Upper lobe of right lung (tissue), 1 donor: Measurements from ENCODE around the gene IPO11. TPM values are rescaled to one million over a fixed set of nuclear protein-coding genes. Genes with fewer than 3 reads are reported as not detected.

Experiments used
- ATAC-seq: fragments of 200-7000 bp; cut with Tn5 transposase; one replicate; pipeline ENCODE4 v1.9.1; 2020; ENCODE audit warnings: mild to moderate bottlenecking, moderate library complexity
- DNase-seq: peaks from one replicate; pipeline ENCODE4 v3.0.0-alpha.2; 2020
- H3K27ac ChIP-seq: fragments of 200-600 bp; one replicate; pipeline ENCODE4 v1.8.0; 2022
- H3K27me3 ChIP-seq: fragments of 200-600 bp; one replicate; pipeline ENCODE4 v1.8.0; 2022; ENCODE audit warnings: mild to moderate bottlenecking
- H3K36me3 ChIP-seq: fragments of 200-600 bp; one replicate; pipeline ENCODE4 v1.8.0; 2022
- H3K4me1 ChIP-seq: fragments of 200-600 bp; one replicate; pipeline ENCODE4 v1.8.0; 2022
- H3K4me3 ChIP-seq: fragments of 200-600 bp; one replicate; pipeline ENCODE4 v1.8.0; 2022; ENCODE audit warnings: mild to moderate bottlenecking
- H3K9me3 ChIP-seq: fragments of 200-600 bp; one replicate; pipeline ENCODE4 v1.8.0; 2022
- CTCF ChIP-seq: fragments of 200-600 bp; IDR thresholded peaks from one replicate; pipeline ENCODE4 v1.8.0; 2022; ENCODE audit warnings: antibody characterized with exemption
- intact Hi-C: fragments of 100-400 bp; cut with DNase I; formaldehyde crosslinking; loops from one replicate; pipeline ENCODE4 v1.11.0; 2022
- total RNA-seq: library from RNA; stranded (reverse); fragmentation: NEBNext Ultra II Directional; extraction: Animal tissue kit (Norgen Biotek cat#: 25700); gene quantifications from one replicate; pipeline ENCODE4 v1.2.1, GENCODE V29; 2021
- donor health status: DM: no; HTN: yes; CAD: no; lungs with severe emphysema.

Gene IPO11
- total RNA-seq, 1 donor from 2014 or later, result 31.2 TPM

DNA sequence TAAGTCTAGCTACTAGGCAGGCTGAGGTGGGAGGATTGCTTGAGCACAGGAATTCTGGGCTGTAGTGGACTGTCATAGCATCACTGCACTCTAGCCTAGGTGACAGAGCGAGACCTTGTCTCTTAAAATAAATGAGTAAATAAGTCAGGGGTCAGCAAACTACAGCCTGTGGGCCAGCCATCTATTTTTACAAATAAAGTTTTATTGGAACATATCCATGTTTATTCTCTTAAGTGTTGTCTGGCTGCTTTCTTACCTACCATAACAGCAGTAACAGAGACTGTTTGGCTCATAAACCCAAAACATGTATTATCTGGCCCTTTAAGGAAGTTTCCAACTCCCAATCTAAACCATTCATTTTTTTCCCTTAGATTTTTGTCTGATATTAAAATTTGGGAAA lies 38.5 kb upstream of the IPO11 start:
- DNase-seq (no peak), ATAC-seq (no peak)
- no peak for TF ChIP-seq CTCF
- intact Hi-C loops, result no loop called here
- Histone ChIP-seq H3K27ac (no peak overlapping the region), H3K9me3 (no peaks in the 10 kb centered on the region), H3K4me3 (no peak overlapping the region), H3K36me3 (peaks cover 57% of the 10 kb centered on the region), H3K27me3 (no peaks in the 10 kb centered on the region), H3K4me1 (no peaks in the 10 kb centered on the region)

GRCh38 chr5:62375627-62376026 lies 36.9 kb upstream of the IPO11 start:
- no peak overlapping the region for H3K27ac ChIP-seq
- peaks cover 73% of the 10 kb centered on the region for H3K36me3 ChIP-seq
- no peak for ATAC-seq
- no peak for DNase-seq
- intact Hi-C loops, result no loop called here
- no peak overlapping the region for H3K4me3 ChIP-seq
- TF ChIP-seq CTCF, result no peak
- H3K9me3 ChIP-seq, result no peaks in the 10 kb centered on the region
- no peaks in the 10 kb centered on the region for H3K4me1 ChIP-seq
- no peaks in the 10 kb centered on the region for H3K27me3 ChIP-seq

- DNase-seq, result no peak
- Histone ChIP-seq H3K4me1 (no peaks in the 10 kb centered on the region), H3K27ac (no peak overlapping the region), H3K9me3 (no peaks in the 10 kb centered on the region), H3K4me3 (no peak overlapping the region), H3K27me3 (no peaks in the 10 kb centered on the region), H3K36me3 (peaks cover 77% of the 10 kb centered on the region)
- no peak for TF ChIP-seq CTCF
- no peak for ATAC-seq
- intact Hi-C loops, result no loop called here
These were observed 36.5 kb upstream of the IPO11 start for GRCh38 chr5:62376064-62376463.

GRCh38 chr5:62385131-62385530 lies 27.4 kb upstream of the IPO11 start:
- H3K36me3 ChIP-seq, result peaks cover 85% of the 10 kb centered on the region
- no peak overlapping the region for H3K4me3 ChIP-seq
- no peaks in the 10 kb centered on the region for H3K4me1 ChIP-seq
- intact Hi-C loops, result no loop called here
- no peaks in the 10 kb centered on the region for H3K9me3 ChIP-seq
- no peaks in the 10 kb centered on the region for H3K27me3 ChIP-seq
- no peak for TF ChIP-seq CTCF
- ATAC-seq, result no peak
- no peak for DNase-seq
- H3K27ac ChIP-seq, result no peak overlapping the region

DNA sequence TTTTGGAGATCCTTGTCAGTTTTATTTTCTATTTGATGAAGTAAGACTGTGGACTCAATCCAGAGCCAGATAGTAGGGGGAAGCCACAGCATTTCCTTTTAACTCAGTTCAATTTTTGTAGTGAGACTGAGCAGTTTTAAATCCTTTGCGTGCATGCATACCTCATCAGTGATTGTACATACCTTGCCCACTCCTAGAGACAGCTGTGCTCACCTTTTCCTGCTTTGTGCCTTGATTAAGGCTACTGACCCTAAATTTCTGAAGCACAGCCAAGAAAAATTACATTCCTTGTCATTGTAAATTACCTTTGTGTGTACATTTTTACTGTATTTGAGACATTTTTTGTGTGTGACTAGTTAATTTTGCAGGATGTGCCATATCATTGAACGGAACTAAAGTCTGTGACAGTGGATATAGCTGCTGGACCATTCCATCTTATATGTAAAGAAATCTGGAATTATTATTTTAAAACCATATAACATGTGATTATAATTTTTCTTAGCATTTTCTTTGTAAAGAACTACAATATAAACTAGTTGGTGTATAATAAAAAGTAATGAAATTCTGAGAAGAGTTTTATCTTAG lies 26.7 kb upstream of the IPO11 start:
- Histone ChIP-seq H3K9me3 (no peaks in the 10 kb centered on the region), H3K4me1 (no peaks in the 10 kb centered on the region), H3K4me3 (no peak overlapping the region), H3K36me3 (peaks cover 85% of the 10 kb centered on the region), H3K27ac (no peak overlapping the region), H3K27me3 (no peaks in the 10 kb centered on the region)
- intact Hi-C loops, result no loop called here
- no peak for TF ChIP-seq CTCF
- no peak for ATAC-seq
- DNase-seq, result no peak

DNA sequence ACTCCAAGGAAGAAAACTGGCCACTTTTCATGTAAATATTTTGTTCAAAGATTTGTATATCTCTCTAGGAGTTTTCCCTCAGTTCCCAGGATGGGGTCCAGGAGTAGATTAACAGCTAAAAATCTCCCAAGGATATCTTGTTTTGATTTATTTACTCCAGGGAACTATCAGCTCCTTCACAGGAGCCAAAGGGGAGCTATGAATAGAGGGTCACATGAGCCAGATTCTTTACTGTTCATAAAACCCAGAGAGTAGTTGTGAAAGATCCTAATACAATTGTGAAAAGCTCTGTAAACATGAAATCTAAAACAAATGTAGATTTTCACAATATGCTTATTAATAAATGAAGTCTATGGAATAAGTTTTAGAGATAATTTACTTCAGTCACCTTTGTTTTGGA lies 25.7 kb upstream of the IPO11 start:
- no peak for ATAC-seq
- Histone ChIP-seq H3K9me3 (no peaks in the 10 kb centered on the region), H3K27me3 (no peaks in the 10 kb centered on the region), H3K36me3 (peaks cover 85% of the 10 kb centered on the region), H3K27ac (no peak overlapping the region), H3K4me3 (no peak overlapping the region), H3K4me1 (no peaks in the 10 kb centered on the region)
- intact Hi-C loops, result no loop called here
- no peak for DNase-seq
- TF ChIP-seq CTCF, result no peak
